ENCODE results near the gene CYBB. TPM values are rescaled to one million over a fixed set of nuclear protein-coding genes. Genes with fewer than 3 reads are reported as not detected.

CYBB gene
- total RNA-seq, 1 experiment from 2014 or later = 0.40 TPM

DNA sequence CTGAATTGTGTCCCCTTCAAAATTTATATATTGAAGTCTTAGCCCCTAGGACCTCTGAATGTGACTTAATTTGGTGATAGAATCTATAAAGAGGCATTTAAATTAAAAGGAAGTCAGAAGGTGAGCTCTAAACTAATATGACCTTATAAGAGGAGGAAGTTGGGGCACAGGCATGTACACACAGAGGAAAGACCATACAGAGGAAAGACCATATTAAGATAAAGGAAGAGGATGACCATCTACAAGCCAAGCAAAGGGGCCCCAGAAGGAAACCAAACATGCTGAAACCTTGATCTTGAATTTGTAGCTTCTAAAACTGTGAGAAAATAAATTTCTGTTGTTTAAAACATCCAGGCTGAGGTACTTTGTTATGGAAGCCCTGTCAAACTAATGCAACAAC lies 26.9 kb upstream of the CYBB start:
- H3K36me3 ChIP-seq (ENCODE audit: low read depth, low read length) = no peaks in the 10 kb centered on the region
- no TSS peak for BruUV-seq (replicated peaks)
- H3K9me2 ChIP-seq (replicated peaks; ENCODE audit: low read length) = no peaks in the 10 kb centered on the region
- CTCF ChIA-PET = no interaction called here
- no peak overlapping the region for H3K4me3 ChIP-seq (ENCODE audit: low read length)
- DNase-seq = no peak
- intact Hi-C loops (cut with micrococcal nuclease) = no loop called here
- no peaks in the 10 kb centered on the region for H3K4me1 ChIP-seq (ENCODE audit: insufficient read depth, low read length)
- H4K20me1 ChIP-seq (ENCODE audit: low read length) = no peaks in the 10 kb centered on the region
- no peaks in the 10 kb centered on the region for H3K79me2 ChIP-seq (ENCODE audit: low read length)
- no peak overlapping the region for H2AFZ ChIP-seq (ENCODE audit: low read length)
- H3K27ac ChIP-seq (ENCODE audit: low read length) = no peak overlapping the region
- no peak overlapping the region for H3K4me2 ChIP-seq (ENCODE audit: low read length)
- H3K9me3 ChIP-seq (ENCODE audit: low read length) = no peaks in the 10 kb centered on the region
- no peak overlapping the region for H3K9ac ChIP-seq (ENCODE audit: low read length)
- no peaks in the 10 kb centered on the region for H3K27me3 ChIP-seq (ENCODE audit: low read length)
- no peaks in the 10 kb centered on the region for H3F3A ChIP-seq (ENCODE audit: low read length, unreplicated experiment)
- ATAC-seq = no peak
- POLR2A ChIA-PET (ENCODE audit: unreplicated experiment) = no interaction called here
- TF ChIP-seq EZH2 (IDR thresholded peaks at IDR 0.05; ENCODE audit: low read length, unreplicated experiment) (no peak), EZH2phosphoT487 (IDR thresholded peaks at IDR 0.05; ENCODE audit: borderline replicate concordance, low read length) (no peak)
- TF ChIP-seq, protein P1, sequence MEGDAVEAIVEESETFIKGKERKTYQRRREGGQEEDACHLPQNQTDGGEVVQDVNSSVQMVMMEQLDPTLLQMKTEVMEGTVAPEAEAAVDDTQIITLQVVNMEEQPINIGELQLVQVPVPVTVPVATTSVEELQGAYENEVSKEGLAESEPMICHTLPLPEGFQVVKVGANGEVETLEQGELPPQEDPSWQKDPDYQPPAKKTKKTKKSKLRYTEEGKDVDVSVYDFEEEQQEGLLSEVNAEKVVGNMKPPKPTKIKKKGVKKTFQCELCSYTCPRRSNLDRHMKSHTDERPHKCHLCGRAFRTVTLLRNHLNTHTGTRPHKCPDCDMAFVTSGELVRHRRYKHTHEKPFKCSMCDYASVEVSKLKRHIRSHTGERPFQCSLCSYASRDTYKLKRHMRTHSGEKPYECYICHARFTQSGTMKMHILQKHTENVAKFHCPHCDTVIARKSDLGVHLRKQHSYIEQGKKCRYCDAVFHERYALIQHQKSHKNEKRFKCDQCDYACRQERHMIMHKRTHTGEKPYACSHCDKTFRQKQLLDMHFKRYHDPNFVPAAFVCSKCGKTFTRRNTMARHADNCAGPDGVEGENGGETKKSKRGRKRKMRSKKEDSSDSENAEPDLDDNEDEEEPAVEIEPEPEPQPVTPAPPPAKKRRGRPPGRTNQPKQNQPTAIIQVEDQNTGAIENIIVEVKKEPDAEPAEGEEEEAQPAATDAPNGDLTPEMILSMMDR (conservative IDR thresholded peaks at IDR 0.05; ENCODE audit: low read depth, low read length) = no peak

DNA sequence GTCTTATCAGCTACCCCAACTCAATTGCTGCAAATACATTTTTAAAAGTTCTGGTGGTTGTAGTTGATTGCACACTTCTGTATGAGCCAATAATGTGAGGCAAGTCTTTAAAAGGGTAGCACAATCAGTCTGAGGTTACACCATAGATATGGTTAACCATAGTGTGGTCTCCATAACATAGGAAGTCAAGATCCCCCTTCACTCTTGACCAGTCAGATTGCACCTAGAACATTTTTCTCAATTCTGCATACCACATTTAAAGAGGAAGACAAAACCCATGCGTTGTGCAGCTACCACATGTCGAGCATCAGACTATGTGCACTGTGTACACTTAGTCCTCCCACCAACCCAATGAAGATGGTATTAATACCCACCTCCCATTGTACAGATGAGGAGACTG lies 26.5 kb upstream of the CYBB start:
- no peak for ATAC-seq
- no peak overlapping the region for H3K4me3 ChIP-seq (ENCODE audit: low read length)
- no peak overlapping the region for H2AFZ ChIP-seq (ENCODE audit: low read length)
- BruUV-seq (replicated peaks) = no TSS peak
- no peaks in the 10 kb centered on the region for H3K4me1 ChIP-seq (ENCODE audit: insufficient read depth, low read length)
- POLR2A ChIA-PET (ENCODE audit: unreplicated experiment) = no interaction called here
- no peak overlapping the region for H3K27ac ChIP-seq (ENCODE audit: low read length)
- H3K9ac ChIP-seq (ENCODE audit: low read length) = no peak overlapping the region
- H3K4me2 ChIP-seq (ENCODE audit: low read length) = no peak overlapping the region
- no peaks in the 10 kb centered on the region for H3K9me3 ChIP-seq (ENCODE audit: low read length)
- H3K27me3 ChIP-seq (ENCODE audit: low read length) = no peaks in the 10 kb centered on the region
- TF ChIP-seq EZH2phosphoT487 (IDR thresholded peaks at IDR 0.05; ENCODE audit: borderline replicate concordance, low read length) (no peak), EZH2 (IDR thresholded peaks at IDR 0.05; ENCODE audit: low read length, unreplicated experiment) (no peak)
- TF ChIP-seq, protein P1 (conservative IDR thresholded peaks at IDR 0.05; ENCODE audit: low read depth, low read length) = no peak
- no peaks in the 10 kb centered on the region for H3K9me2 ChIP-seq (replicated peaks; ENCODE audit: low read length)
- no peaks in the 10 kb centered on the region for H3K36me3 ChIP-seq (ENCODE audit: low read depth, low read length)
- no peaks in the 10 kb centered on the region for H4K20me1 ChIP-seq (ENCODE audit: low read length)
- no peaks in the 10 kb centered on the region for H3K79me2 ChIP-seq (ENCODE audit: low read length)
- CTCF ChIA-PET = no interaction called here
- H3F3A ChIP-seq (ENCODE audit: low read length, unreplicated experiment) = no peaks in the 10 kb centered on the region
- DNase-seq = no peak
- intact Hi-C loops (cut with micrococcal nuclease) = no loop called here

DNA sequence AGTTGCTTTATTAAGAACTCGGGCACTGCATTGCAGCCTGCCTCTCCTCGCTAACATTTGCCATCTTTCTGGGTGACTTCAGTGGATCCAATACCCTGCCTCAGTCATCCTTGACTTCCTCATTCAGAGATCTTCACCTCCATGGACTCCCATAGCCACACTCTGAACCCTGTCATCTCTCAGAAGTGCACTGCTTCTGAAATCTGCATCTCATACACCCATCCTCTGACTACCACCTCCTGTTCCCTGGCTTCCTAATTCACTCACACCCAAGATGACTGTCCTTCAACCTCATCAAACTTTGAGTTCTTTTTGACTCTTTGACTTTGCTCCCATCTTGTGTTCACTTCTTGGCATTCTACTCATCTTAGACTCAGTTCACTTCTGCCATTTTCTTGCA lies 25.3 kb upstream of the CYBB start:
- no peak for DNase-seq
- H3K27me3 ChIP-seq (ENCODE audit: low read length) = no peaks in the 10 kb centered on the region
- TF ChIP-seq EZH2 (IDR thresholded peaks at IDR 0.05; ENCODE audit: low read length, unreplicated experiment) = no peak
- no peak for TF ChIP-seq EZH2phosphoT487 (IDR thresholded peaks at IDR 0.05; ENCODE audit: borderline replicate concordance, low read length)
- TF ChIP-seq, protein P1 (conservative IDR thresholded peaks at IDR 0.05; ENCODE audit: low read depth, low read length) = no peak
- no peaks in the 10 kb centered on the region for H3F3A ChIP-seq (ENCODE audit: low read length, unreplicated experiment)
- H3K9ac ChIP-seq (ENCODE audit: low read length) = no peak overlapping the region
- no peak overlapping the region for H3K4me2 ChIP-seq (ENCODE audit: low read length)
- no peaks in the 10 kb centered on the region for H3K4me1 ChIP-seq (ENCODE audit: insufficient read depth, low read length)
- H4K20me1 ChIP-seq (ENCODE audit: low read length) = no peaks in the 10 kb centered on the region
- H3K27ac ChIP-seq (ENCODE audit: low read length) = no peak overlapping the region
- no peaks in the 10 kb centered on the region for H3K9me2 ChIP-seq (replicated peaks; ENCODE audit: low read length)
- H2AFZ ChIP-seq (ENCODE audit: low read length) = no peak overlapping the region
- no peaks in the 10 kb centered on the region for H3K79me2 ChIP-seq (ENCODE audit: low read length)
- ChIA-PET CTCF (no interaction called here), POLR2A (ENCODE audit: unreplicated experiment) (no interaction called here)
- no peaks in the 10 kb centered on the region for H3K9me3 ChIP-seq (ENCODE audit: low read length)
- ATAC-seq = no peak
- BruUV-seq (replicated peaks) = no TSS peak
- no peak overlapping the region for H3K4me3 ChIP-seq (ENCODE audit: low read length)
- intact Hi-C loops (cut with micrococcal nuclease) = no loop called here
- H3K36me3 ChIP-seq (ENCODE audit: low read depth, low read length) = no peaks in the 10 kb centered on the region

All from PC-3 (cell line).